PC-9 (cell line): ENCODE results near the gene ZNF423.

Experiments
- CTCF ChIP-seq: fragments of 200-600 bp; sonication (generic); conservative IDR thresholded peaks from 2 replicates; pipeline ENCODE4 v1.6.1; 2017; ENCODE audit warnings: mixed run types, antibody characterized with exemption, mild to moderate bottlenecking, moderate library complexity
- EZH2 ChIP-seq: fragments of 200-600 bp; sonication (generic); IDR thresholded peaks from 2 replicates; pipeline ENCODE4 v1.8.0; 2017; ENCODE audit warnings: antibody characterized with exemption, low read depth

DNA sequence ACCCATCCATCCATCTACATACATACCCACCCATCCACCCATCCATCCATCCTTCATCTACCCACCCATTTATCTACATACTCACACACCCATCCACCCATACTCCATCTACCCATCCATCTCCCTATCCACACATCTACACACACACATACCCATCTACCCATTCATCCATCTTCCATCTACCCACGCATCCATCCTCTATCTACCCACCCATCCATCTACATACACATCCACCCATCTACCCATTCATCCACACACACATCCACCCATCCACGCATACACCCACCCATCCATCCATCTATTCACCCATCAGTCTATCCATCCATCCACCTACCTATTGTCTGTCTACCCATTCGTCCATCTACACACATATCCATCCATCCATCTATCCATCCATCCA is 227.8 kb downstream of the ZNF423 start:
- TF ChIP-seq EZH2 (no peak), CTCF (no peak)
